Osteocyte (in vitro differentiated cells): ENCODE measurements around the gene QRICH2. TPM values are rescaled to one million over a fixed set of nuclear protein-coding genes. Genes with fewer than 3 reads are reported as not detected.

ENCODE experiments used
- DNase-seq: peaks from one replicate; pipeline ENCODE4 v3.0.0; 2021; ENCODE audit warnings: mixed read lengths; ENCODE audit not compliant: unreplicated experiment; ENCODE audit errors: extremely low spot score
- H3K27ac Mint-ChIP-seq: one replicate; pipeline ENCODE4 v1.8.0; 2021; ENCODE audit warnings: mild to moderate bottlenecking, mixed read lengths; ENCODE audit not compliant: unreplicated experiment
- H3K27me3 Mint-ChIP-seq: one replicate; pipeline ENCODE4 v1.8.0; 2021; ENCODE audit warnings: mixed read lengths; ENCODE audit not compliant: unreplicated experiment
- H3K36me3 Mint-ChIP-seq: one replicate; pipeline ENCODE4 v1.8.0; 2021; ENCODE audit warnings: mixed read lengths; ENCODE audit not compliant: unreplicated experiment
- H3K4me1 Mint-ChIP-seq: one replicate; pipeline ENCODE4 v1.8.0; 2021; ENCODE audit warnings: mixed read lengths; ENCODE audit not compliant: unreplicated experiment
- H3K4me3 Mint-ChIP-seq: one replicate; pipeline ENCODE4 v1.8.0; 2021; ENCODE audit warnings: mild to moderate bottlenecking, moderate library complexity, mixed read lengths; ENCODE audit not compliant: unreplicated experiment
- H3K9me3 Mint-ChIP-seq: one replicate; pipeline ENCODE4 v1.8.0; 2021; ENCODE audit warnings: mixed read lengths; ENCODE audit not compliant: unreplicated experiment
- CTCF ChIP-seq: fragments of 200-600 bp; sonication (generic); IDR thresholded peaks from 2 replicates; pipeline ENCODE4 v1.5.0; 2021; ENCODE audit warnings: antibody characterized with exemption, mild to moderate bottlenecking, moderate library complexity
- total RNA-seq: library from RNA; stranded (reverse); gene quantifications from 2 replicates; pipeline ENCODE4 v1.2.1, GENCODE V29; 2021

QRICH2 gene
- total RNA-seq, 1 donor from 2014 or later, result 6.3 TPM

- Mint-ChIP-seq H3K27ac (no peak overlapping the region), H3K4me1 (peaks cover 24% of the 10 kb centered on the region), H3K9me3 (no peaks in the 10 kb centered on the region), H3K4me3 (no peak overlapping the region), H3K36me3 (peaks cover 21% of the 10 kb centered on the region), H3K27me3 (no peaks in the 10 kb centered on the region)
- no peak for DNase-seq
- no peak for TF ChIP-seq CTCF
Measured at GRCh38 chr17:76335716-76336381, 27.8 kb upstream of the QRICH2 start.

GRCh38 chr17:76333673-76334505 is 25.8 kb upstream of the QRICH2 start:
- Mint-ChIP-seq H3K27me3 (no peaks in the 10 kb centered on the region), H3K4me3 (no peak overlapping the region), H3K36me3 (peaks cover 20% of the 10 kb centered on the region), H3K4me1 (peaks cover 24% of the 10 kb centered on the region), H3K27ac (no peak overlapping the region), H3K9me3 (no peaks in the 10 kb centered on the region)
- TF ChIP-seq CTCF, result no peak
- no peak for DNase-seq

DNA sequence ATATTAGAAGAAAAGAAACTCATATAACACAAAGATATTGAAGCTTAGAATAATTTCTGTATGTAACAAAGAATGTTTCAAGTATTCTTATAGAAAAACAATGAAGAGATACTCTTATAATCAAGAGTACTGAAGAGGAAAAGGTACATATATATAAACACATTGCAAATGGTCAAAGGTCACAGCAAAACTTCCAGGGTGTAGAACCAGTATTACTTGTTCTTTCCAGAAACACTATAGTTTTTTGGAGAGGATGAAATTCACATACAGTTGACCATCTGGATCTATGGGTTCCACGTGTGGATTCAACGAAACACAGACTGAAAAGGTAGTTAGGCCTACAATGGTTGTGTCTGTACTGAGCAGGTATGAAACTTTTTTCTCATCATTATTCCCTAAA is 23.0 kb upstream of the QRICH2 start:
- TF ChIP-seq CTCF, result no peak
- Mint-ChIP-seq H3K36me3 (peaks cover 38% of the 10 kb centered on the region), H3K9me3 (no peaks in the 10 kb centered on the region), H3K4me1 (peaks cover 11% of the 10 kb centered on the region), H3K27me3 (no peaks in the 10 kb centered on the region), H3K27ac (no peak overlapping the region), H3K4me3 (no peak overlapping the region)
- no peak for DNase-seq

DNA sequence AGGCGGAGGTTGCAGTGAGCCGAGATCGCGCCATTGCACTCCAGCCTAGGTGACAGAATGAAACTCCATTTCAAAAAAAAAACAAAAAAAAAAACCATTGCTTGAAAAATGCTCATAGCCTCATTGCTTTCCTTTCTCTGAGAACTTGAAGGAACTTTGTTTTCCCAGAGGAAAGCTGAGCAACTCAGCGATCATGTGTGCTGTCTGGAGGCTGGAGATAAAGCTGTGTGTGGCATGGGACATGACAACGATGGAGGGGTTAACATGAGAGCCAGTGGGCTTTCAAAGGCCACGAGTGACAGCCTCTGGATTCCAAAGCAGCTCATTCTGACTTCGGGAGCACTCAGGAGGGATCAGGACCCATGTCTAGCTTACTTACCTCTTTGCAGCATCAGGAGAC is 21.6 kb upstream of the QRICH2 start:
- Mint-ChIP-seq H3K27me3 (no peaks in the 10 kb centered on the region), H3K4me1 (peaks cover 8% of the 10 kb centered on the region), H3K4me3 (no peak overlapping the region), H3K36me3 (peaks cover 41% of the 10 kb centered on the region), H3K9me3 (no peaks in the 10 kb centered on the region), H3K27ac (no peak overlapping the region)
- no peak for DNase-seq
- TF ChIP-seq CTCF, result no peak

DNA sequence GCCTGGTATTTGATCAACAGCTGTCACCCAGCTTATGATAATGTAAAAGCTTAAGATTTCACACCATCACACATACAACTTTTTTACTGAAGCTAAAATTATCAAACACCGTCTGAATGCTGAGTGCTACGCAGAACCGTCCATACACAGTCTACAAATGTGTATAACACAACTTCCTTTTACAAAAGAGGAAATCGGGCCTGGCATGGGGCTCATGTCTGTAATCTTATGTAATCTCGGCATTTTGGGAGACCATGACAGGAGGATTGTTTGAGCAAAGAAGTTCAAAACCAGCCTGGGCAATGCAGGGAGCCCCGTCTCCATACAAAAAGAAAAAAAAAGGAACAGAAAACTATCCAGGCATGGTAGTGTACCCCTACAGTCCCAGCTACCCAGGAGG is 19.6 kb upstream of the QRICH2 start:
- Mint-ChIP-seq H3K36me3 (peaks cover 45% of the 10 kb centered on the region), H3K27me3 (no peaks in the 10 kb centered on the region)

More for the DNA sequence above, 19.6 kb upstream of the QRICH2 start:
- no peak for TF ChIP-seq CTCF
- no peak overlapping the region for H3K27ac Mint-ChIP-seq
- H3K4me3 Mint-ChIP-seq, result no peak overlapping the region
- DNase-seq, result no peak
- no peaks in the 10 kb centered on the region for H3K9me3 Mint-ChIP-seq
- H3K4me1 Mint-ChIP-seq, result no peaks in the 10 kb centered on the region
